PFSK-1 (cell line): Measurements from ENCODE around the gene VARS1.

ENCODE experiments used
- FOXP2 ChIP-seq: optimal IDR thresholded peaks from 2 replicates; pipeline ENCODE3; 2011; ENCODE audit warnings: borderline replicate concordance, control low read depth, inconsistent platforms; ENCODE audit not compliant: insufficient read depth; ENCODE audit errors: extremely low read length, extremely low read depth
- TAF1 ChIP-seq: IDR thresholded peaks from 2 replicates; pipeline ENCODE4 v1.6.1; 2012; ENCODE audit warnings: low read length, control low read depth, borderline replicate concordance; ENCODE audit not compliant: insufficient read depth

DNA sequence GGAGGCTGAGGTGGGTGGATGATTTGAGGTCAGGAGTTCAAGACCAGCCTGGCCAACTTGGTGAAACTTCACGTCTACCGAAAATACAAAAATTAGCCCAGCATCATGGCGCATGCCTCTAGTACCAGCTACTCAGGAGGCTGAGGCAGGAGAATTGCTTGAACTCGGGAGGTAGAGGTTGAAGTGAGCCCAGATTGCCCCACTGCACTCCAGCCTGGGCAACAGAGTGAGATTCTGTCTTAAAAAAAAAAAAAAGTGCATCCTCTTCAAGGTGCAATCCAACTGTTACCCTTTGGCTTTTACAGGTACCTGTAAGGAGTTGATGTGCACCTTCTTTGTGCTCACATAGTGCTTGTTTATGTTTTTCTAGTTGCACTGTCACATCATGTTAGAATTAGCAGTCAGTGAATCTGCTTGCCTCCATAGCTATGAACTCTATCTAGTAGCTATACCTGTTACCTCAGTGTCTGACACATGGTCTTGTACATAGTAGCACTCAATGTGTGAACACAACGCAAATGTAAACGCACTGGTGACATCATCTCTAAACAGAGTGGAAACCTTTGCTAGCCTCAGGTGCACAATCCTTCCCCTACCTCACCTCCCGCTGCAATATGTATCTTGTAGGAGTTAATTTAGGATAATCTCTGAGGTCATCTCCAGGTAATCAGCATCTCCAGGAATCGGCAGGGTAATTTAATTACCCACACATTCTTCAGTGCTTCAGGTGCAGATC lies 46.1 kb downstream of the VARS1 start:
- TF ChIP-seq FOXP2: no peak
- TF ChIP-seq TAF1: no peak
